Measurements from ENCODE around the gene GRK6. TPM values are rescaled to one million over a fixed set of nuclear protein-coding genes. Genes with fewer than 3 reads are reported as not detected.

The GRK6 gene
- polyA plus RNA-seq, 1 of the 3 experiments (the other 2 are of a cell fraction): 39.5 TPM

GRCh38 chr5:177445052-177445916, 18.8 kb downstream of the GRK6 start:
- Histone ChIP-seq H3K4me1 (ENCODE audit: control insufficient read depth in 1 of 2, insufficient read depth in 2 of 2, low read depth in 1 of 2, low read length in 1 of 2) (peaks cover 23 to 37% of the 10 kb centered on the region in 2 experiments), H3K4me2 (peak overlapping the region; percentile 86; the same call in 1 of the 2 replicates), H3K27me3 (ENCODE audit: insufficient read depth) (no peaks in the 10 kb centered on the region), H3K36me3 (replicated peaks in 1 of 2; ENCODE audit: control insufficient read depth in 1 of 2, insufficient read depth in 2 of 2, low read length in 1 of 2) (peaks cover 5 to 13% of the 10 kb centered on the region in 2 experiments), H3K4me3 (ENCODE audit: low read depth in 2 of 2, low read length in 1 of 2) (no peak overlapping the region), H3K27ac (ENCODE audit: low read depth in 2 of 2, low read length in 1 of 2) (no peak overlapping the region; a peak in 1 of 4 replicates), H3K9ac (peak overlapping the region; percentile 92; the same call in 1 of the 2 replicates), H3K9me3 (no peaks in the 10 kb centered on the region), H2AFZ (ENCODE audit: low read depth) (no peak overlapping the region), H3K79me2 (ENCODE audit: insufficient read depth) (peaks cover 23% of the 10 kb centered on the region), H4K20me1 (ENCODE audit: insufficient read depth) (0 out of 2 replicates have a peak, but pooled peaks cover 9% of the 10 kb centered on the region), H3F3A (replicated peaks; ENCODE audit: insufficient read depth) (peaks cover 21% of the 10 kb centered on the region), H3K9me2 (no peaks in the 10 kb centered on the region)
- no peak; the same call in 1 of the 2 replicates for TF ChIP-seq POLR2AphosphoS5 (IDR thresholded peaks at IDR 0.05; ENCODE audit: low read depth, low read length)
- no peak for TF ChIP-seq REST (IDR thresholded peaks at IDR 0.05; ENCODE audit: low read depth, low read length)
- no peak for TF ChIP-seq SIN3A (IDR thresholded peaks at IDR 0.05; ENCODE audit: borderline replicate concordance, low read depth, low read length)
- TF ChIP-seq TCF12 (IDR thresholded peaks at IDR 0.05): no peak
- no peak for TF ChIP-seq TAF1 (IDR thresholded peaks at IDR 0.05; ENCODE audit: borderline replicate concordance, low read depth, low read length)
- TF ChIP-seq CHD2 (IDR thresholded peaks at IDR 0.05; ENCODE audit: low read length, partially characterized antibody): no peak
- TF ChIP-seq IRF3 (IDR thresholded peaks at IDR 0.05; ENCODE audit: low read depth, low read length): no peak
- no peak for TF ChIP-seq NRF1 (IDR thresholded peaks at IDR 0.05; ENCODE audit: low read depth, low read length)
- no peak for TF ChIP-seq YY1 (IDR thresholded peaks at IDR 0.05; ENCODE audit: low read depth)
- no peak for TF ChIP-seq RFX5 (IDR thresholded peaks at IDR 0.05; ENCODE audit: low read length)
- TF ChIP-seq JUND (IDR thresholded peaks at IDR 0.05): no peak
- TF ChIP-seq RCOR1 (IDR thresholded peaks at IDR 0.05; ENCODE audit: low read length): no peak
- TF ChIP-seq GABPA (IDR thresholded peaks at IDR 0.05; ENCODE audit: low read depth): no peak
- no peak for TF ChIP-seq RAD21 (IDR thresholded peaks at IDR 0.05; ENCODE audit: low read length)
- TF ChIP-seq GATA2 (CRISPR knock-in tag; IDR thresholded peaks at IDR 0.05): no peak
- TF ChIP-seq FOXM1 (IDR thresholded peaks at IDR 0.05; ENCODE audit: low read depth): no peak
- DNase-seq: no peak
- POLR2A ChIA-PET: interaction anchor here (0.8 to 6.1 kb wide), 9 partner anchors 8 to 55 kb away, joined by 3 to 46 read pairs (median 4); partner anchors contain the start of gene GRK6
- WGBS (ENCODE audit: low lambda C conversion rate): 95% methylated on average over 10 of the region's 10 CpGs
- CTCF ChIA-PET: interaction anchor here (0.7 to 15.5 kb wide), 10 partner anchors 8 to 127 kb away, joined by 3 to 318 read pairs (median 4); partner anchors contain the start of genes GRK6, PDLIM7 and PFN3
